HEK293 (cell line): ENCODE results near the gene ATG10.

Source experiments
- CTCF ChIA-PET: fragments of 350-600 bp; formaldehyde crosslinking; extraction: SDS; loops from one replicate; lab custom pipeline; 2021; ENCODE audit warnings: antibody characterized with exemption; lab: Yijun Ruan, JAX
- POLR2A ChIA-PET: fragments of 300-600 bp; formaldehyde crosslinking; extraction: SDS; loops from one replicate; lab custom pipeline; 2020; ENCODE audit warnings: antibody characterized with exemption, inconsistent platforms; lab: Yijun Ruan, JAX
- H3K27ac ChIP-seq: fragments of 200-500 bp; sonication (Bioruptor generic); 2 replicates; pipeline ENCODE4 v1.5.1; 2014; ENCODE audit warnings: low read depth, low read length, control low read depth, inconsistent platforms; ENCODE audit errors: extremely low read depth
- H3K36me3 ChIP-seq, 2 experiments: fragments of 200-500 bp in 1 of 2; sonication (Bioruptor generic) in 1 of 2; 1 replicate in 1 of 2; 2 replicates in 1 of 2; pipeline ENCODE4 v1.5.1; 2014 to 2017; ENCODE audit warnings: inconsistent platforms in 2 of 2, low read length in 2 of 2; ENCODE audit not compliant: control insufficient read depth in 2 of 2, insufficient read depth in 1 of 2
- H3K4me1 ChIP-seq: fragments of 200-500 bp; sonication (Bioruptor generic); 2 replicates; pipeline ENCODE4 v1.5.1; 2014; ENCODE audit warnings: mild to moderate bottlenecking, low read length, inconsistent platforms; ENCODE audit not compliant: control insufficient read depth, insufficient read depth
- H3K4me3 ChIP-seq: 2 replicates; pipeline ENCODE4 v1.5.1; 2011; ENCODE audit warnings: low read depth, mild to moderate bottlenecking, control low read depth, low read length, moderate library complexity
- H3K9me3 ChIP-seq: fragments of 200-500 bp; sonication (Bioruptor generic); 2 replicates; pipeline ENCODE4 v1.5.1; 2014; ENCODE audit warnings: low read depth, low read length, inconsistent platforms; ENCODE audit not compliant: control insufficient read depth, insufficient read depth
- HOXA7 ChIP-seq: sonication (generic); formaldehyde crosslinking; IDR thresholded peaks from 2 replicates; pipeline ENCODE4 v1.8.1; 2022; ENCODE audit warnings: missing genetic modification reagents, borderline replicate concordance
- PRDM1 ChIP-seq: fragments of 450-650 bp; formaldehyde crosslinking; IDR thresholded peaks from 2 replicates; pipeline ENCODE4; 2016; ENCODE audit warnings: missing biosample characterization, missing genetic modification characterization
- RBAK ChIP-seq: fragments of 450-650 bp; formaldehyde crosslinking; IDR thresholded peaks from 2 replicates; pipeline ENCODE4 v1.5.1; 2016; ENCODE audit warnings: missing biosample characterization, missing genetic modification characterization
- SP3 ChIP-seq: fragments of 450-650 bp; formaldehyde crosslinking; IDR thresholded peaks from 2 replicates; pipeline ENCODE4 v1.5.1; 2016; ENCODE audit warnings: missing biosample characterization, missing genetic modification characterization
- WT1 ChIP-seq: fragments of 450-650 bp; formaldehyde crosslinking; IDR thresholded peaks from 2 replicates; pipeline ENCODE4 v1.5.1; 2016; ENCODE audit warnings: missing biosample characterization, missing genetic modification characterization
- YY1 ChIP-seq: fragments of 450-650 bp; formaldehyde crosslinking; IDR thresholded peaks from 2 replicates; pipeline ENCODE4 v1.5.1; 2018; ENCODE audit warnings: missing biosample characterization, missing genetic modification characterization
- ZBTB7A ChIP-seq: fragments of 450-650 bp; formaldehyde crosslinking; IDR thresholded peaks from 2 replicates; pipeline ENCODE4 v1.5.1; 2016; ENCODE audit warnings: low read depth, missing biosample characterization, missing genetic modification characterization
- ZNF112 ChIP-seq: fragments of 450-650 bp; formaldehyde crosslinking; IDR thresholded peaks from 2 replicates; pipeline ENCODE4 v1.5.0; 2017; ENCODE audit warnings: missing biosample characterization, missing genetic modification characterization
- ZNF132 ChIP-seq: fragments of 450-650 bp; formaldehyde crosslinking; IDR thresholded peaks from 2 replicates; pipeline ENCODE4 v1.5.1; 2017; ENCODE audit warnings: missing biosample characterization, missing genetic modification characterization, borderline replicate concordance
- ZNF169 ChIP-seq: fragments of 450-650 bp; formaldehyde crosslinking; IDR thresholded peaks from 2 replicates; pipeline ENCODE4 v1.5.1; 2016; ENCODE audit warnings: missing biosample characterization, missing genetic modification characterization
- ZNF214 ChIP-seq: fragments of 450-650 bp; formaldehyde crosslinking; IDR thresholded peaks from 2 replicates; pipeline ENCODE4 v1.5.1; 2017; ENCODE audit warnings: missing biosample characterization, mild to moderate bottlenecking, missing genetic modification characterization, borderline replicate concordance
- ZNF341 ChIP-seq: fragments of 450-650 bp; formaldehyde crosslinking; IDR thresholded peaks from 2 replicates; pipeline ENCODE4; 2016; ENCODE audit warnings: low read depth, missing biosample characterization, missing genetic modification characterization
- ZNF366 ChIP-seq: fragments of 450-650 bp; formaldehyde crosslinking; conservative IDR thresholded peaks from 2 replicates; pipeline ENCODE4 v1.5.1; 2016; ENCODE audit warnings: missing biosample characterization, missing genetic modification characterization
- ZNF404 ChIP-seq: fragments of 450-650 bp; formaldehyde crosslinking; IDR thresholded peaks from 2 replicates; pipeline ENCODE4 v1.5.1; 2017; ENCODE audit warnings: missing biosample characterization, missing genetic modification characterization
- ZNF521 ChIP-seq: fragments of 450-650 bp; formaldehyde crosslinking; IDR thresholded peaks from 2 replicates; pipeline ENCODE4 v1.5.1; 2017; ENCODE audit warnings: missing biosample characterization, mild to moderate bottlenecking, missing genetic modification characterization
- ZNF530 ChIP-seq: fragments of 450-650 bp; formaldehyde crosslinking; IDR thresholded peaks from 2 replicates; pipeline ENCODE4 v1.5.1; 2016; ENCODE audit warnings: low read depth, missing biosample characterization, missing genetic modification characterization
- ZNF558 ChIP-seq: fragments of 450-650 bp; formaldehyde crosslinking; IDR thresholded peaks from 2 replicates; pipeline ENCODE4 v1.5.1; 2016; ENCODE audit warnings: missing biosample characterization, missing genetic modification characterization
- ZNF707 ChIP-seq: fragments of 450-650 bp; formaldehyde crosslinking; IDR thresholded peaks from 2 replicates; pipeline ENCODE4 v1.5.1; 2016; ENCODE audit warnings: missing biosample characterization, missing genetic modification characterization
- TF ChIP-seq, protein P1 (sequence below): fragments of 450-650 bp; formaldehyde crosslinking; IDR thresholded peaks from 2 replicates; pipeline ENCODE4 v1.5.1; 2016; ENCODE audit warnings: missing biosample characterization, missing genetic modification characterization, low read depth
- TF ChIP-seq, protein P2 (sequence below): fragments of 450-650 bp; formaldehyde crosslinking; IDR thresholded peaks from 2 replicates; pipeline ENCODE4 v1.5.1; 2016; ENCODE audit warnings: missing biosample characterization, missing genetic modification characterization
- TF ChIP-seq, protein P3 (sequence below): fragments of 450-650 bp; formaldehyde crosslinking; IDR thresholded peaks from 2 replicates; pipeline ENCODE4 v1.5.1; 2017; ENCODE audit warnings: missing biosample characterization, mild to moderate bottlenecking, missing genetic modification characterization, moderate library complexity

Gene ATG10

DNA sequence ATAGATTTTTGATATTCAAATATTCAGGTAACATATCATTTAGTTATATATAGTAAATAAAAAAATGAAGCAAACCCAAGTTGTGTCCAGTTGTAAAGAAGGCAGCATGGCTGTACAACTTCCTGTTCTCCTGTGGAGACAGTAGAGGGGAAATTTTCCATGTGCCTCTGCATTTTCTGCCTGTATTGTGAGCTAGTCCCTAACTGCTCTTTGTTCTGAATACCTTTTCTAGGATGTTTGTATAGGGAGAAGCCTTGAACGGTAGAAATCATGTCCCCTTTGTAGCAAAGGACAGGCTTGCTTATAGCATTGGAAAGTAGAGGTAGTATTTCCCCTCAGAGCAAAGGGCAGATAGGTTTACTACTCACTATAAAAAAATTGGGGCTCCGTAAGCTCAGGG is 319.6 kb downstream of the ATG10 start (continued):
- no peak for TF ChIP-seq ZBTB7A (tag by site-specific recombination)
- TF ChIP-seq PRDM1 (tag by site-specific recombination): no peak
- no peak for TF ChIP-seq ZNF366 (tag by site-specific recombination)
- TF ChIP-seq ZNF558 (tag by site-specific recombination): no peak
- TF ChIP-seq, protein P1, sequence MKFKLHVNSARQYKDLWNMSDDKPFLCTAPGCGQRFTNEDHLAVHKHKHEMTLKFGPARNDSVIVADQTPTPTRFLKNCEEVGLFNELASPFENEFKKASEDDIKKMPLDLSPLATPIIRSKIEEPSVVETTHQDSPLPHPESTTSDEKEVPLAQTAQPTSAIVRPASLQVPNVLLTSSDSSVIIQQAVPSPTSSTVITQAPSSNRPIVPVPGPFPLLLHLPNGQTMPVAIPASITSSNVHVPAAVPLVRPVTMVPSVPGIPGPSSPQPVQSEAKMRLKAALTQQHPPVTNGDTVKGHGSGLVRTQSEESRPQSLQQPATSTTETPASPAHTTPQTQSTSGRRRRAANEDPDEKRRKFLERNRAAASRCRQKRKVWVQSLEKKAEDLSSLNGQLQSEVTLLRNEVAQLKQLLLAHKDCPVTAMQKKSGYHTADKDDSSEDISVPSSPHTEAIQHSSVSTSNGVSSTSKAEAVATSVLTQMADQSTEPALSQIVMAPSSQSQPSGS (tag by site-specific recombination): no peak
- no peak for TF ChIP-seq ZNF707
- no peak for TF ChIP-seq WT1 (tag by site-specific recombination)
- no peak for TF ChIP-seq ZNF341
- TF ChIP-seq ZNF112 (tag by site-specific recombination): no peak

DNA sequence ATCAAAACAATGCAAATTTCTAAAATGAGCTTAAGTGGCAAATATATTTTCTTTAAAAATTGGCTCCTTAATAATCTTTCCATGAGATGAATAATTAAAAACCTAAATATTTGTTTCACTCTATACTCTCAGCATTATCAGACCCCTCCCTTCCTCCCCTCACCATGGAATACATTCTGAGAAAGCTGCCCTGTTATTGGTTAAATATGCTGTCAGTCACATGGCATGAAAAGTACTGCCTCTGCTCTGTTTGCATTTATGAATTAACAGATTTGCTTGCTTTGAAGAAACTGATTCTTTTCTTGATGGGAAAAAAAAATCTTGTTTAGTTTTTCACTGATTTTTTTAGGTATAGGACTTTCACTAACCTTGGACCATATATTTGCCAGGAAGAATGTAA is 323.3 kb downstream of the ATG10 start:
- POLR2A ChIA-PET: interaction anchor here (0.6 to 0.8 kb wide), 2 partner anchors 12 to 17 kb away, joined by 4 to 6 read pairs; partner anchors contain the start of gene RPS23
- H3K4me1 ChIP-seq: no peaks in the 10 kb centered on the region
- H3K4me3 ChIP-seq: no peak overlapping the region
- no peaks in the 10 kb centered on the region for H3K9me3 ChIP-seq
- CTCF ChIA-PET: interaction anchor here (0.7 kb wide), 1 partner anchor 67 kb away, joined by 4 read pairs; no protein-coding TSS in a partner anchor
- no peaks in the 10 kb centered on the region for H3K36me3 ChIP-seq
- TF ChIP-seq ZNF169: no peak
- TF ChIP-seq ZNF530 (tag by site-specific recombination): no peak
- TF ChIP-seq, protein P1 (tag by site-specific recombination): no peak
- TF ChIP-seq ZNF404 (tag by site-specific recombination): no peak
- no peak for TF ChIP-seq SP3
- TF ChIP-seq RBAK (tag by site-specific recombination): no peak
- TF ChIP-seq, protein P2, sequence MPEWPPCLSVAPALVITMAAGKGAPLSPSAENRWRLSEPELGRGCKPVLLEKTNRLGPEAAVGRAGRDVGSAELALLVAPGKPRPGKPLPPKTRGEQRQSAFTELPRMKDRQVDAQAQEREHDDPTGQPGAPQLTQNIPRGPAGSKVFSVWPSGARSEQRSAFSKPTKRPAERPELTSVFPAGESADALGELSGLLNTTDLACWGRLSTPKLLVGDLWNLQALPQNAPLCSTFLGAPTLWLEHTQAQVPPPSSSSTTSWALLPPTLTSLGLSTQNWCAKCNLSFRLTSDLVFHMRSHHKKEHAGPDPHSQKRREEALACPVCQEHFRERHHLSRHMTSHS (tag by site-specific recombination): no peak
- no peak for TF ChIP-seq HOXA7
- TF ChIP-seq, protein P3, sequence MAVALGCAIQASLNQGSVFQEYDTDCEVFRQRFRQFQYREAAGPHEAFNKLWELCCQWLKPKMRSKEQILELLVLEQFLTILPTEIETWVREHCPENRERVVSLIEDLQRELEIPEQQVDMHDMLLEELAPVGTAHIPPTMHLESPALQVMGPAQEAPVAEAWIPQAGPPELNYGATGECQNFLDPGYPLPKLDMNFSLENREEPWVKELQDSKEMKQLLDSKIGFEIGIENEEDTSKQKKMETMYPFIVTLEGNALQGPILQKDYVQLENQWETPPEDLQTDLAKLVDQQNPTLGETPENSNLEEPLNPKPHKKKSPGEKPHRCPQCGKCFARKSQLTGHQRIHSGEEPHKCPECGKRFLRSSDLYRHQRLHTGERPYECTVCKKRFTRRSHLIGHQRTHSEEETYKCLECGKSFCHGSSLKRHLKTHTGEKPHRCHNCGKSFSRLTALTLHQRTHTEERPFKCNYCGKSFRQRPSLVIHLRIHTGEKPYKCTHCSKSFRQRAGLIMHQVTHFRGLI (tag by site-specific recombination): no peak
- no peak for TF ChIP-seq ZNF521 (tag by site-specific recombination)
- TF ChIP-seq, all 188 proteins: peak for 0
- H3K27ac ChIP-seq: no peak overlapping the region

DNA sequence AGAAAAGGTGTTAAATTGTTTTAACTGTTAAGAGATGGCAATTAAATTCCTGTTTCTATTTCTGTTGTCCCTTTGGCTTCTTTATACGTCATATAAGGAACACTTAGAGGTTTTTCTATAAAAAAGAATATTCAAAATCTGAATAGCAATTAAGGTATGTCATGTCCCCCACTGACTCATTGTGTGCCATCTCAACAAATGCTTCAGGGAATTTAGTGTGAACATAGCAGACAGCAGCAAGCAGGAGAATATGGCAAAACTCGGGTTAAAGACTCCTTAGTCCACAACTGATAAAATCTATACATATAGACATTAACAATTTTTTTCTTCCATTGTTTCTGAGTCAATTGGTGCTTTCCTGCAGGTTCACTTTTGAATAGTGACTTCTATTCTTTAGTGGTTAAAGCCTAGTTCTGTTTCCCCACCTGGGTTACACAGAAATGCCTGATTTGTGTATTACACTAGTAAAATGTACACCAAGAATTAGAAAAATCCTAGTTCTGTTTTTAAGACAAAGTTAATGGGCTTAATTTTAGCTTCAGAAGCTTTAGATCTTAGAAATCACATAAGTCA is 324.2 kb downstream of the ATG10 start:
- H3K4me1 ChIP-seq: no peaks in the 10 kb centered on the region
- no peak overlapping the region for H3K4me3 ChIP-seq
- no peaks in the 10 kb centered on the region for H3K9me3 ChIP-seq
- ChIA-PET POLR2A (no interaction called here), CTCF (interaction anchor here (0.6 to 1.0 kb wide), 3 partner anchors 17 to 62 kb away, joined by 3 read pairs; no protein-coding TSS in a partner anchor)
- no peak overlapping the region for H3K27ac ChIP-seq
- H3K36me3 ChIP-seq: no peaks in the 10 kb centered on the region
- TF ChIP-seq ZNF214 (tag by site-specific recombination) (no peak), ZNF132 (no peak), YY1 (tag by site-specific recombination) (no peak)
